ENCODE results near the gene CHRDL2. TPM values are rescaled to one million over a fixed set of nuclear protein-coding genes. Genes with fewer than 3 reads are reported as not detected.

Gene CHRDL2
- total and polyA plus RNA-seq, 2 of the 4 experiments (the other 2 are of a cell fraction): 0.80 TPM; not detected in 1

- BruUV-seq (replicated peaks): no TSS peak
These were observed 22.1 kb downstream of the CHRDL2 start for GRCh38 chr11:74709175-74709574.

More at GRCh38 chr11:74709175-74709574, 22.1 kb downstream of the CHRDL2 start:
- H2BK20ac ChIP-seq (ENCODE audit: low read depth, low read length): no peak overlapping the region
- ChIA-PET CTCF (no interaction called here), POLR2A (ENCODE audit: unreplicated experiment) (no interaction called here)
- H3K23ac ChIP-seq (ENCODE audit: low read depth, low read length): no peak overlapping the region
- H3K27ac ChIP-seq (ENCODE audit: insufficient read depth, low read length): no peak overlapping the region
- H4K91ac ChIP-seq (ENCODE audit: insufficient read depth, low read depth, low read length): no peak overlapping the region
- no peak overlapping the region for H2BK5ac ChIP-seq (ENCODE audit: low read depth, low read length, poor library complexity, severe bottlenecking)
- no peak for TF ChIP-seq RAD21 (IDR thresholded peaks at IDR 0.05; ENCODE audit: low read length)
- TF ChIP-seq CHD1 (IDR thresholded peaks at IDR 0.05; ENCODE audit: low read depth, low read length): no peak
- no peak for TF ChIP-seq CTCF (conservative IDR thresholded peaks at IDR 0.05; ENCODE audit: low read depth, low read length)
- no peak for TF ChIP-seq ELK1 (IDR thresholded peaks at IDR 0.05; ENCODE audit: borderline replicate concordance, low read depth, low read length)
- TF ChIP-seq SMC3 (IDR thresholded peaks at IDR 0.05; ENCODE audit: low read depth, low read length): no peak
- TF ChIP-seq RFX5 (IDR thresholded peaks at IDR 0.05; ENCODE audit: low read depth, low read length): no peak
- TF ChIP-seq MAFK (IDR thresholded peaks at IDR 0.05; ENCODE audit: low read depth, low read length): no peak
- no peak for TF ChIP-seq MAZ (IDR thresholded peaks at IDR 0.05; ENCODE audit: borderline replicate concordance, low read depth, low read length)
- TF ChIP-seq POLR2A (IDR thresholded peaks at IDR 0.05; ENCODE audit: low read depth, low read length): no peak
- no peak for TF ChIP-seq USF2 (IDR thresholded peaks at IDR 0.05; ENCODE audit: low read depth, low read length)
- H3K9me3 ChIP-seq (ENCODE audit: control insufficient read depth, insufficient read depth, low read length): no peaks in the 10 kb centered on the region
- H3K14ac ChIP-seq (replicated peaks; ENCODE audit: low read depth, low read length): no peak overlapping the region
- H3K27me3 ChIP-seq (ENCODE audit: control insufficient read depth, insufficient read depth, low read length): no peaks in the 10 kb centered on the region
- no peaks in the 10 kb centered on the region for H3K79me1 ChIP-seq (ENCODE audit: low read depth in 1 of 2, low read length in 2 of 2)
- no peak overlapping the region for H3K4me3 ChIP-seq (ENCODE audit: insufficient read depth, low read depth, low read length)
- H2AK9ac ChIP-seq (replicated peaks; ENCODE audit: low read depth, low read length, poor library complexity): no peak overlapping the region
- no peak overlapping the region; the same call in 1 of the 2 replicates for H3K18ac ChIP-seq (ENCODE audit: low read depth, low read length)
- no peak overlapping the region for H2AK5ac ChIP-seq (ENCODE audit: low read depth, low read length)
- no peak for ATAC-seq (ENCODE audit: low read depth)
- H3K4ac ChIP-seq (ENCODE audit: low read depth, low read length): no peak overlapping the region
- intact Hi-C loops (cut with micrococcal nuclease): no loop called here
- peaks cover 10% of the 10 kb centered on the region; the same call in 1 of the 2 replicates for H3K4me1 ChIP-seq (ENCODE audit: control insufficient read depth, insufficient read depth, low read length)
- no peak overlapping the region; the same call in 2 of the 3 replicates for H2BK15ac ChIP-seq (ENCODE audit: low read depth, low read length)
- H3K36me3 ChIP-seq (ENCODE audit: control insufficient read depth, insufficient read depth, low read length): no peaks in the 10 kb centered on the region
- no peak overlapping the region for H2AFZ ChIP-seq (replicated peaks; ENCODE audit: low read length, poor library complexity)
- DNase-seq: no peak
- no CpG with 5 or more reads among the region's 3 CpGs for WGBS, 2 experiments (ENCODE audit: extremely low coverage in 2 of 2, insufficient read length in 1 of 2)
- no peak overlapping the region for H3K9ac ChIP-seq (ENCODE audit: low read depth, low read length)
- H2BK120ac ChIP-seq (ENCODE audit: low read depth, low read length): no peak overlapping the region
- H3K4me2 ChIP-seq (ENCODE audit: low read depth, low read length): no peak overlapping the region
- no peaks in the 10 kb centered on the region for H4K20me1 ChIP-seq (ENCODE audit: insufficient read depth, low read length)
- dilution Hi-C loops (cut with HindIII; ENCODE audit: low sequenced_read_pairs, unreplicated experiment): no loop called here
- no peaks in the 10 kb centered on the region for H3K9me1 ChIP-seq (ENCODE audit: insufficient read depth, low read length)
- in situ Hi-C loops (cut with MboI; ENCODE audit: low sequenced_read_pairs): no loop called here
- H4K5ac ChIP-seq (ENCODE audit: low read depth, low read length): no peak overlapping the region
- no peak overlapping the region for H4K8ac ChIP-seq (ENCODE audit: low read depth in 2 of 2, low read length in 2 of 2)
- H3K56ac ChIP-seq (ENCODE audit: extremely low read depth, insufficient read depth, low read length): no peak overlapping the region
